Measurements from ENCODE around the gene ANKRD2.

Gene ANKRD2

DNA sequence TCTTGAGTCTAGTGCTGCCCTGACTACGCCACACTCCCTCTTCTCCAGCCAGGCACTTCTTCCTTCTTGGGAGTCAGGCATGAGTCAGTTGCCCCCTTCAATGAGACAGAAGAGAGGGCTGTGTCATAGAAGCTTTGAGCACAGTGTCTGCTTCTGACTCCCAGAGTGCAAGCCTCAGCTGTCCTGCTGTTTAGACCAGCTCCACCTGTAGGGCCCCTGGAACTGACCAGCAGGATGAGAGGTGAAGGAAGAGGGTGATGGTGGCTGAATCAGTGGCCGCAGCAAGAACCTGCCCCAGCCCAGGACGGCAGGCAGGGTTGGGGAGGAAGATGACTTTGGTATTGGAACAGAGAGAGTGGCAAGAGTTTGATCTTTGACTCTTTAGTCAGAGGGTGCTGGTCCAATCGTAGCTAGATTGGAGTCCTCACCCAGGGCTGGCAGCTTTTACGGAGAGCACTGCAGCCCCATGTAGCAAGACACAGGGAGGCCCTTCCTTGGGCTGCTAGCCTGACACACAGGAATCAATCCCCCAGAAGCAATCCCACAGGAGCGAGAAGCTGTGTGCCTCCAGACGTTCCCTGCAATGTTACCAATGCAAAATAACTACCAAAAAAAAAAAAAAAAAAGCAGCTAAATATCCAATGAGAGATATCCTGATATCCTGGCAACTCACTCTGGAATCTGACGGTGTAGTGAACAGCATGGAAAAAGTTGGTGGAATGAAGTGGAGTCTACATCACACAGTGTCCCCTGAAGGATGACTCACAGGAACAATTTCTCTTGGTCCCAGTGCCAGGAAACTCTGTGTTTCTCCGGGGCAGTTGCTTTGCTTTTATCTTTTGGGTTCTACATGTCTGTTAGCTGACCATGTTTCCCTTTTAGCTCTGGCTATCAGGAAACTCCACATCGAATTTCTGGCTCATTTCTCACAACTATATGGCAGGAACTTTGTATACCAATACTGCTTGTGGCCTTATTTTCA, 23.8 kb downstream of the ANKRD2 start:
- peak; percentile 17 for DNase-seq (ENCODE audit: low read depth, low spot score)

DNA sequence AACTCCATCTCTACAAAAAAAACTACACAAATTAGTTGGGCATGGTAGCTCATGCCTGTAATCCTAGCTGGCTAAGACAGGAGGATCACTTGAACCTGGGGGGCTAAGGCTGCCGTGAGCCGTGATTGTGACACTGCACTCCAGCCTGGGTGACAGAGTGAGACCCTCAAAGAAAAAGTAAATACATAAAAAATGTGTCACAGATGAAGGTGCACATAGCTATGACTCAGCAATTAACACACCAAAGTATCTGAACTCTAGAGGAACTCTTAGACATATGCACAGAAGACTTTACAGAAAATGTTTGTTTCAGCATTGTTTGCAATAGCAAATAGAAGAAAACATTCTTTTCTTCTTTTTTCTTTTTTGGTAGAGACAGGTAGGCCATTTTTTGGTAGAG, 25.2 kb downstream of the ANKRD2 start:
- DNase-seq (ENCODE audit: low read depth, low spot score): no peak

DNA sequence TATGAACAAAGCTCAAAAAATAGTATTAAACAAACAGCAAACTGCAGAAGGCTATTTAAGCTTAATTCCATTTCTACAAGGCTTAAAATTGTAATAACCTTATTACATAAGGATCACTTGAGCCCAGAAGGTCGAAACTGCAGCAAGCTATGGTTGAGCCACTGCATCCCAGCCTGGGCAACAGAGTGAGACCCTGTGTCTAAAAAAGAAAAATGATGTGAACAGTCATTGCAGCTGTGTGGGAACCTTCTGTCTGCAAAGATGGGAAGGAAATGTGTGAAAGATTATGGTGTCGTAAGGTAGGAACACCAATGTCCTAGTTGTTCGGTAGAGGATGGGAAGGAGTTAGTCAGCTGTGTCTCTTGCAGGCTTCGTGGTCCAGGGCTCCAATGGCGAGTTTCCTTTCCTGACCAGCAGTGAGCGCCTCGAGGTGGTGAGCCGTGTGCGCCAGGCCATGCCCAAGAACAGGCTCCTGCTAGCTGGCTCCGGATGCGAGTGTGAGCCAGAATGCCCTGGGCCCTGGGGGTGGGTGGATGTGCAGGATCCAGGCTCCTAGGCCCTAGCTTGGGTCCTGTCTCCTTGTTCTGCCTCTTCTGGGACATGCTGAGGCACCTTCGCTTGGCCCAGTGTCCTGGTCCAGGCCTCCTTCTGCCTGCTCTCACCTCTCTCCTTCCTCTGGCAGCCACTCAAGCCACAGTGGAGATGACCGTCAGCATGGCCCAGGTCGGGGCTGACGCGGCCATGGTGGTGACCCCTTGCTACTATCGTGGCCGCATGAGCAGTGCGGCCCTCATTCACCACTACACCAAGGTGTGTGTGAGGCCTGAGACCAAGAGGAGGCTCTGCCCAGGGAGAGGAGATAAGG, 26.1 kb downstream of the ANKRD2 start:
- DNase-seq (ENCODE audit: low read depth, low spot score): no peak

DNA sequence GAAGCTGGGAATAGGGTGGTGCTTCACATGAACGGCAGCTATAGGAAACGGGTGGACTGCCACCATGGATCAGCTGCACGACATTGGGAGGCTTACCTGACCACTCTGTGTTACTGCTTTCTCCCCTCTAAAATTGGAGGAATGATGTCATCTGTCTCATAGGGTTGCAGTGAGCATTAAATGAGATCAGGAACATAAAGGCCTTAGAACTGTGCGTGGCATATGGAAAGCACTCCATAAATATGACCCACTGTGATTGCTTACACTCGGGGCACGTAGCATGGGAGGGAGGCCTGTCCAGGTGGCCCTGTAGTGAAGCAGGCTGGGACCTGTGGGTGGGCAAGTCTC, 26.7 kb downstream of the ANKRD2 start:
- DNase-seq (ENCODE audit: low read depth, low spot score): no peak

DNA sequence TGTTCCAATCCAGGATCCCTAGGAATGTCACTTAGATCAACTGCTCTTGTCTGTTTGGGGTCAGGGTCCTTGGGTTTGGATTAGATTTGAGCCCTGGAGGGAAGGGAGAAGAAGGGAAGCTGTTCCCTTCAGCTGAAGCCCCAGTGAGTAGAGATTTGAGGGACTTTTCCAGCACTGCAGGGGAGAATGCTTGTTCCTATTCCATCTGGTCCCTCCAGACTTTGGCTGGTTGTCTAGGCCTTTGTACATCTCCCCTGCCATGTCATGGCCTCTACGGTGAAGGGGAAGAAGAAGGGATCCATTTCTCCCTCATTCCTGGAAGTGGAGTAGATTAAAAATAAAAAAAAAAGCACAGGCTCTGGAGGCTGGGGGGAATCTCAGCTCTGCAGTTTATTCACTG, 28.0 kb downstream of the ANKRD2 start:
- DNase-seq (ENCODE audit: low read depth, low spot score): no peak

DNA sequence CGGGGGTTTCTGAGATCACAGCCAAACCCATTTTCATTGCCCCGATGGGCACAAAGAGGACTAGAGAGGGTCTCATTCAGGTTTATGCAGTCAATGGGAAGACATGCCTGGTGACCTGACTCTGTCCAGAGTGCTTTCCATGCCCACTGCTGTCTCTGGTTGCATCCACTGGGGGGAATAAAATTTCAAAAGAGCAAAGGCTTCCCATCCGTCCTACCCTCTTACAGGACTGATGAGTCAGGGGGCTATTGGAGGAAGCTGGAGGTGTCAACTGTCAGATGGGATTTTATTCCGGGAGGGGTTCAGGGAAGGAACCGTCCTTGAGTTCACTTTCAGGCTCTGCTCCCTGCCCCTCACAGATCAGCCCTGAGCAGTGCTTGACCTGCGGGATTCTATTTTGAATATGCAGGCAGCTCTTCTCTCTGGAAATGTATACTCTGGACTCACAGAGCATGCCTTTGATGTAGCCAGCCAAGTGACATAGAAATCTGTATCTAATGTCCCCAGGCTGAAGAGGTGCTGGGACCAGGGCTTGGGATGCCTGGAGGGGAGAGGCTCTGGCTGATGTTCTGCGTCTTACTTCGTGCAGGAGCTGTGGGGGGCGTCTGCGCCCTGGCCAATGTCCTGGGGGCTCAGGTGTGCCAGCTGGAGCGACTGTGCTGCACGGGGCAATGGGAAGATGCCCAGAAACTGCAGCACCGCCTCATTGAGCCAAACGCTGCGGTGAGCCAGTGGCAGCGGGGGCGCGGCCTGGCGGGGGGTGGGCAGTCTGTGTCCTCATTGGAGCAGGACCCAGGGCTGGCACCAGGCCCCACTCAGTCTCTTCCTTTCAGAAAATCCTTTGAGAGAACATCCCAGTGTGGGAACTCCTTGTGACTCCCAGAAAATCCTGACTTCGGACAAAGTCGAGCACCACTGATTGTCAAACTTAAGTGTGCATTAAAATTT, 29.0 kb downstream of the ANKRD2 start:
- DNase-seq (ENCODE audit: low read depth, low spot score): no peak

DNA sequence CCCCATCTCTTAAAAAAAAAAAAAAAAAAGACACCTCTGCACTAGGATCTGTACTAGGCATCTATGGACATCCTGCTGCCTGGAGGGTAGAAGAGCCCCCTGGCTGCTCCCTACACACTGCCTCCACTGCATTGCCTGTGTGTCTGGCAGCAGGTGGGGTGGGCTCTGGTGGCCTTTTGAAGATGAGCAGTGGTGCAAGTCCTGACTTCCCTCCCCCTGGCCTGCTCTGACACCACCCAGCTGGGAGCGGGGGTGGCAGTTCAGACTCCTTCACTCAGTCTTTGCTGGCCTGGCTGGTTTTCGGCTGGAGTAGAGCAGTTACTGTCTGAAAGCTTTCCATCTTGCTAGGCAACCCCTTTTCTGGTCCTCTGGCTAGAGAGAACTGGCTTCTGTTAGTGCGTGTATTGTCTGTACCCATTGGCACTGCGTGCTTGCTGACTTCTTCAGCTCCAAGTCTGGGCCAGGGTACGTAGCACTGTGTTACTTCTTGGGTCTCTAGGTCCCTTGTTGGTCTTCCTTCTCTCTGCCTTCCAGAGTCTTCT, 34.6 kb downstream of the ANKRD2 start:
- DNase-seq (ENCODE audit: low read depth, low spot score): peak; percentile 16

DNA sequence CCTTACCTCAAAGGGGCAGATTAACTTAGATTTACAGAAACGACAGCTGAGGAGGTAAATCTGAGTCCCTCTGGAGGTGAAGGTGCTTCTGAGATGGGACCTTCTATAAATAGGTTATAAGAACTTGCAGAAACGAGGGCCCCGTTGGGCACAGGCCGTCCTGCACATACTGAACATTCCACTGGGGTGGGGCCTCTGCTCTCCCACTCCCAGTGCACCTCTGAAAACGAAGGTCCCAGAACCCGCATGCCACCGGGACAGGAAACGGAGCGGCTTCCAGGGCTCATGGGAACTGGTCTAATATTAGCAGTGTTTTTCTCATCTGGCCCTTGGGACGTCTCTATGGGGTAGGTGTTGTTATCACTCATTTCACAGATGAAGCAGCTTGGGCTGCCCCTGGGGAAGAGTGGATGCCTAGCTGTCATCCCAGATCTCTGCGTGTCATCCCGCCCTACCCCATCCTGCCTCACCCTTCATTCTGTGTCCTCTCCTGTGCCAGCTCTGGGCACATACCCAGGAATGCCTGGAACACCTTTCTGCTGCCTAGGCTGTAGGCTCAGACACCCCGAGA, 36.5 kb downstream of the ANKRD2 start:
- no peak for DNase-seq (ENCODE audit: low read depth, low spot score)

DNA sequence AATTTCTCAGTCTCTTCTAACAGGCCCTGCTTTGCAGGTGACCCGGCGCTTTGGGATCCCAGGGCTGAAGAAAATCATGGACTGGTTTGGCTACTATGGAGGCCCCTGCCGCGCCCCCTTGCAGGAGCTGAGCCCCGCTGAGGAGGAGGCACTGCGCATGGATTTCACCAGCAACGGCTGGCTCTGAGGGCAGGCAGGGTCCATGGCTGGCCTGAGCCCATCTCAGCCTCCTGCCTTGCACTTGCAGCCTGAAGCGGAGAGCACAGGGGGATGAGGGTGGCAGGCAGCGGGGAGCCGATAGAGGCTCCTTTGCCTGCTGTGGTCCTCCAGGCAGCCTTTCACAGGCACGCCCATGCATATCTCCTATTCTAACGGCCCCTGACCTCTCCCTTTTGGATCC, 38.9 kb downstream of the ANKRD2 start:
- peak; percentile 32 for DNase-seq (ENCODE audit: low read depth, low spot score)

DNA sequence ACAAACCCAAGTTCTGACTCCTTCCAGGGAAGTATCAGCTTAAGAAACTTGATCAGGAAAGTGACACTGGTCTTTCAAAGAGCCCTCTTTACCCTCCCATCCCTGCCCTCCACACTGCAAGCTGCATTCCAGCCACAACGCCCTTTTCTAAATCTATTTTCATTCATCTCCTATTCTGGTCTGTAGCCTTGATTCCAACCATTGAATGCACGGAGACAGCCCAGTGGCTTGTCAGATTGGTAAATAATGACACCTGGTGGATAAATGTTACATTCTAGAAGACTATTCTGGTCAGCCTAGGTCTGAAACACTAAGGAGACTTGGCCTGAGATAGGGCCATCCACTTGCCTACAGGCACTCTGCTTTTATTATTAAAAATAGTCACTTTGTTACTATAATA, 39.8 kb downstream of the ANKRD2 start:
- DNase-seq (ENCODE audit: low read depth, low spot score): peak; percentile 24

DNA sequence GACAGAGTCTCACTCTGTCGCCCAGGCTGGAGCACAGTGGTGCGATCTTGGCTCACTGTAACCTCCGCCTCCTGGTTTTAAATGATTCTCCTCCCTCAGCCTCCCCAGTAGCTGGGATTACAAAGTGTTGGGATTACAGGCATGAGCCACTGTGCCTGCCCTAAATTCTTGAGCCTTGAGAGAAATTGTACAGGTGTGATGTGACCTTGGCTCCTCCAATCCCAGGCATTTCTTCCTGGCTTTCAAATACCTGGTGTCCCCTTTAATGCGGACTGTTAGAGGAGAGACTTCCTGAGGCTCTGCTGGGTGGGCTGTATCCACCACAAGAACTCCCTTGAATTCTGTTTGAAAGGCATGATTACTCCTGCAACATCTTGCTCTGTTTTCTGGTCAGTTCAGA, 45.7 kb downstream of the ANKRD2 start:
- no peak for DNase-seq (ENCODE audit: low read depth, low spot score)

DNA sequence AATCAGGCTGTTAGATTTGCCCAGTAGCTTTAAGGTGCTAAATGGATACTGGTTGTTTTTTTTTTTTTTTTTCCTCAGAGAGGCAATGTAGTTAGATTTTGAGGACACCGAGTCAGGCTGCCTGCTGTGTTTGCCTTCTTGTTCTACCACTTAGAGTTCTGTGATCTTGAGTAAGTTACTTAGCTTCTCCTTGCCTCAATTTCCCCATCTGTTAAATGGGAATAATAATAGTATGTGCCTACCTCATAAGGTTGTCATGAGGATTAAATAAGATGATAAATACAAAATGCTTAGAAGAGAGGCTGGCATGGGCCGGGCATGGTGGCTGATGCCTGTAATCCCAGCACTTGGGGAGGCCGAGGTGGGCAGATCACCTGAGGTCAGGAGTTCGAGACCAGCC, 46.2 kb downstream of the ANKRD2 start:
- no peak for DNase-seq (ENCODE audit: low read depth, low spot score)

DNA sequence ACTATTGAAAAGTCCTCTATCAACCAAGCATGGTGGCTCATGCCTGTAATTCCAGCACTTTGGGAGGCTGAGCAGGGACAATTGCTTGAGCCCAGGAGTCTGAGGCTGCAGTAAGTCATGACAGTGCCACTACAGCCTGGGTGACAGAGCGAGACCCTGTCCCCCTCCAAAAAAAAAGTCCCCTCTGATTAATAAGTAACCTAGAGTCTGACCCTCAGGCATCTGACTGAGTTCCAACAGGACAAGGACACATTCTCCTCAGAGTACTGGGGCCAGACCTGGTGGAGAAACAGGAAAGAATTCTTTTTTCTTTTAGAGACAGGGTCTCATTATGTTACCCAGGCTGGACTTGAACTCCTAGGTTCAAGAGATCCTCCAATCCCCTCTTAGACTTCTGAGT, 50.7 kb downstream of the ANKRD2 start:
- no peak for DNase-seq (ENCODE audit: low read depth, low spot score)

DNA sequence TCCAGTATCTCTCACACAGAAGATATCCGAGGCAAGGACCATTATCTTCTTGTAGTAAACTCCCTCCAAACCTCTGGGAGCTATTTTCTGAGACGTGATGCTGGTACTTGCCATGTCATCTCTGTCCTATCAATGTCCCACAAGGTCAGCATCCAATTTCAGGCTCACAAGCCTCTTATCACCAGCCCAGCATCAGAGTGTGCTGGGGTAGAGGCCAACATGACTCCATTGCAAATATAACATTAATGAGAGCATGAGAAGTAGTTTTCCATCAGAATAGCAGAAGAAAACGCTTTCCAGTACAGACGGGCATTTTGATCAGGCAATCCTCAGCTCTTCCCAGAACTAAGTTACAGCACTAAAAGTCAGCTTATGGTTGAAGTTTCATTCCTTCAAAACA, 55.2 kb downstream of the ANKRD2 start:
- no peak for DNase-seq (ENCODE audit: low read depth, low spot score)

DNA sequence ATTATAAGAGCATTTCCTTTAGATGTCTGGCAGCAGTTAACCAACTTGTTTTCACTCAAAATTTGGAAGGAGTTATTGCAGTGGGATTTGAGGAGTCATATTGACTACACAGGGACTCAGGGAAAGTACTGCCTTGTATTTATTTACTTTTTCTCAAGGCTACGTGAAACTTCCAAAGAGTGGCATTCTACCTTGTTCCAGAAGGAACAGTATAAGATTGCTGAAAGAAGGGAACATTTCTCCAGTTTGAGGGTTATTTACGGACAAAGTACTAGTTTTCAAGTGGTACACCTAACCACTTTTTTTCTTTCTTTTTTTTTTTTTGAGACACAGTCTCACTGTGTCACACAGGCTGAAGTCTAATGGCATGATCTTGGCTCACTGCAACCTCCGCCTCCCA, 55.6 kb downstream of the ANKRD2 start:
- DNase-seq (ENCODE audit: low read depth, low spot score): no peak

DNA sequence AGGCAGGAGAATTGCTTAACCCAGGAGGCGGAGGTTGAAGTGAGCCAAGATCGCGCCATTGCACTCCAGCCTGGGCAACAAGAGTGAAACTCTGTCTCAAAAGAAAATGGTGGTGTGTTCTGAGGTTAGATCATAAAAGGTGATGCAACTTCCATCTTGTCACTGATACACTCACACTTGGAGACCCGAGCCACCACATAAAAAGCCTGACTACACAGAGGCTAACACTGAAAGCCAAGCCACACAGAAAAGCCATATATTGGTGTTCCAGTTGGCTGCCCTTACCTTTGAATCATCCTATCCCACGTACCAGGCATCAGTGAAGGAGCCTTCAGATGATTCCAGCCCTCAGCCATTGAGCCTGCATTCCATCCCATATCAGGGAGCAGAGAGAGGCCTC, 56.7 kb downstream of the ANKRD2 start:
- DNase-seq (ENCODE audit: low read depth, low spot score): no peak

DNA sequence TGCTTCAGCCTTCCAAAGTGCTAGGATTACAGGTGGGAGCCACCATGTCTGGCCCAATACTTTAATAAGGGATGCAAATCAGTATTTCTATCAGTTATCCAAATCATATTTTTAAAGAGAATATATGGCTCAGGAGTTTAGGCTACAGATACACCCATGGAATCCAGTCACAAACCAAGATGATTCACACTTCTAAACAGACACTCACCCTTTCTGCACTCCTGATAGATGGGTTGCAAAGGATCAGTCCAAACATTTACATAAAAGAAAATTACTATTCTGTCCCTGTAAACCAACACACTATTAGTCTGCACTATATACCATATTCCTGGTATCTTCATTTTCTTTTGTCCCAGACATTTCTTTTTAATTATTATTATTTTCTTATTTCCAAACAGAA, 58.5 kb downstream of the ANKRD2 start:
- no peak for DNase-seq (ENCODE audit: low read depth, low spot score)

DNA sequence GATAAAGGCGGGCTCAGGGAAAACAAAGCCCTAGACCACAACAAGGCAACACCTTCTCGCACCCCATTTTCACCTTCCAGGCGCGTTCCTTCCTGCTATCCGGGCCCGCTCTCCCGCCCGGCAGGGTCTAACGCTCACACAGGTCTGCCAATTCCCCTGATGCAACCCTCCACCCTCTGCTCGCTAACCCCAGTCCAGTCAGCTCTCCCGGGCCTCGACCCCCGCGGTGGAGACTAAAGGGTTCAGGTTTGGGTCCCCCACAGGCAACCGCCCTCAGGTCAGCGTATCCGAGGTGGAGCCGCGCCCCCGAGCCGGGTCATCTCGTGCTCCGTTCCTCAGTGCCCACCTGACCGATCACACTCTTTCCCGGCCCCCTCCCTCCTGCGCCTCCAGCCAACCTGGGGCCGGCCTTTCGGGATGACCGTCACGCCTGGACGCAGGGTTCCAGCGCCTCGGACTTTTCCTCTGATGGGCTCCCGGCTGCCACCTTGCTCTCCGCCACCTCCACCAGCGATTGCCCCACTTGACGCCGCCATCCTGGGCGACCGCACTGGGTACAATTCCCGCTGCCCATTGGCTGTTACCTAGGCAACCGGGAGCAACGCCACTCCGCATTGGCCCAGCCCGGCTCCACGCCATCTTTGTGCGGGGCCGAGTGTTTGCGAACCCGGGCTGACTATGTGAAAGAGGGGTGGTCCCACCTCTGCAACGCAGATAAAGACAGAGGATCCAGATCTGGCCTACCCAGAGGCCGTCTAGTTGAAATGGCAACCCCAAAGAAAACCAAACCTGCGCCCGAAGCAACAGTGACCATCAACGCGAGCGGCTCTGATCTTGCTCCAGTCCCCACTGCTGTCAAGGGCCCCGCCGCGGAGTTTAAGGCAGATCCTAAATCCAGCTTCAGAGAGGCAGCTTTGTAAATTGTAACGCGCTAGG, 60.6 kb downstream of the ANKRD2 start, which contains the start of gene MORN4:
TSS of gene MORN4 (minus strand) at position 552 of the 936 bp plus-strand sequence. CDS start 13,847 bp downstream, outside the sequence.
- peak; percentile 94 for DNase-seq (ENCODE audit: low read depth, low spot score)

Data from ELF-1 (cell line).